Body of pancreas (tissue), 4 donors: ENCODE measurements around the gene C11orf52. TPM values are rescaled to one million over a fixed set of nuclear protein-coding genes. Genes with fewer than 3 reads are reported as not detected.
A peak's percentile ranks its signal among the peaks of the same experiment; 100 is the strongest.

Source experiments
- ATAC-seq: fragments of 150-250 bp; one replicate; pipeline ENCODE4 v1.9.1; 2016
- DNase-seq, 4 donors: peaks; one replicate each; pipeline ENCODE4 v3.0.0-alpha.2; 2019
- H3K27ac ChIP-seq, 4 donors: fragments of 200-600 bp; sonication (generic); 1 replicate in 3 of 4; 2 replicates in 1 of 4; pipeline versions ENCODE4 v1.5.1 to v1.6.1; 2016 to 2019; ENCODE audit warnings: mild to moderate bottlenecking in 1 of 4, mixed read lengths in 1 of 4, moderate library complexity in 1 of 4
- H3K27me3 ChIP-seq, 2 donors: fragments of 200-600 bp; sonication (generic); one replicate each; pipeline ENCODE4 v1.6.0; 2016; ENCODE audit warnings: mild to moderate bottlenecking in 1 of 2
- H3K36me3 ChIP-seq, 2 donors: fragments of 200-600 bp; sonication (generic); replicated peaks in 1 of 2; 2 replicates each; pipeline ENCODE4 v1.5.1; 2016; ENCODE audit warnings: low read depth in 2 of 2; ENCODE audit not compliant: insufficient read depth in 1 of 2
- H3K4me1 ChIP-seq: fragments of 200-600 bp; sonication (generic); one replicate; pipeline ENCODE4 v1.6.0; 2016
- H3K4me3 ChIP-seq, 2 donors: fragments of 200-600 bp; sonication (generic); 1 replicate in 1 of 2; 2 replicates in 1 of 2; pipeline ENCODE4 v1.5.1; 2016 to 2019
- H3K9me3 ChIP-seq, 3 donors: fragments of 200-600 bp; sonication (generic); 1 replicate in 2 of 3; 2 replicates in 1 of 3; pipeline ENCODE4 v1.5.1; 2016
- CTCF ChIP-seq, 7 experiments: fragments of 450-650 bp in 4 of 7; fragments of 200-600 bp in 3 of 7; sonication (generic) in 3 of 7; IDR thresholded peaks; one replicate each; pipeline ENCODE4 v1.5.1; 2016 to 2019; ENCODE audit warnings: antibody characterized with exemption in 7 of 7
- POLR2A ChIP-seq, 3 donors: fragments of 450-650 bp; IDR thresholded peaks; one replicate each; pipeline ENCODE4 v1.6.1; 2016; ENCODE audit warnings: antibody characterized with exemption in 3 of 3, mild to moderate bottlenecking in 2 of 3
- WGBS, 2 donors: methylation state at CpG; one replicate each; pipeline ENCODE4 v1.1.5; 2017; 5-methylcytosine and 5-hydroxymethylcytosine counted together
- intact Hi-C: fragments of 100-400 bp; cut with DNase I; formaldehyde crosslinking; loops from one replicate; pipeline ENCODE4 v1.15.1; 2023
- total RNA-seq, 2 donors: library from RNA; depleted of rRNA; stranded (reverse); fragments of >200 nt; gene quantifications; one replicate each; pipeline ENCODE4 v1.1.0, GENCODE V29; 2016

C11orf52 gene
- total RNA-seq, 2 donors from 2014 or later: 4.6 to 14.8 TPM

GRCh38 chr11:111922803-111923202, 4.1 kb downstream of the C11orf52 start:
- H3K27ac ChIP-seq: peak overlapping the region; percentile 22 to 91 (median 79)
- intact Hi-C loops: no loop called here
- H3K4me1 ChIP-seq: peaks cover 78% of the 10 kb centered on the region
- WGBS, 2 donors: 0 to 2% methylated on average over 2 of the region's 2 CpGs
- DNase-seq (peak in 3 of 4 donors; percentile 64 to 88 (median 75)), ATAC-seq (no peak)
- no peaks in the 10 kb centered on the region for H3K9me3 ChIP-seq
- H3K4me3 ChIP-seq: no peak overlapping the region
- no peaks in the 10 kb centered on the region for H3K27me3 ChIP-seq
- H3K36me3 ChIP-seq: no peaks in the 10 kb centered on the region
- TF ChIP-seq CTCF (IDR thresholded peaks at IDR 0.05): no peak
- no peak for TF ChIP-seq POLR2A (IDR thresholded peaks at IDR 0.05)

- DNase-seq (no peak), ATAC-seq (no peak)
- H3K4me3 ChIP-seq: no peak overlapping the region
- intact Hi-C loops: no loop called here
- peaks cover 72% of the 10 kb centered on the region for H3K4me1 ChIP-seq
- WGBS, 2 donors: 40 to 43% methylated on average over 5 of the region's 5 CpGs
- no peaks in the 10 kb centered on the region for H3K9me3 ChIP-seq
- H3K36me3 ChIP-seq: no peaks in the 10 kb centered on the region
- TF ChIP-seq CTCF (IDR thresholded peaks at IDR 0.05) (no peak), POLR2A (IDR thresholded peaks at IDR 0.05) (no peak)
- peak overlapping the region; percentile 22 to 91 (median 79) for H3K27ac ChIP-seq
- H3K27me3 ChIP-seq: no peaks in the 10 kb centered on the region
Measured at GRCh38 chr11:111923351-111923788, 4.7 kb downstream of the C11orf52 start.

DNA sequence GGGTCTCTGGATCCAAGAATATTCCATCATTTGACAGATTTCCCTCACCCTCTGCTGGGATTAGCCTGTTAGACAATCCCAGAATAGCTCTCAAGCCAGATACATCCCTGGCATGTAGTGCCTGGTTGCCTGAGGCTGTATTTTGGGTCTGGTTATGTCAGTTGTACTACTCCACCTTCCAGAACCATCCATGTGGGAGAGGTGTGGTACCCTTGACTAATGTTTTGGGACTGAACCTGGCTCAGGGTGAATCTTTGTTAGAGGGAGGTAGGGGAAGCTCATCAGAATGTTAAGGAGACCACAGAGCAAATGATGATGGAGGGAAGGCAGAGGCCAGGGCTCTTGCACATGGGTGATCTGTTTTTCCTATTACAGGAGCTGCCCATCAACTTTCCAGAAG, 5.2 kb downstream of the C11orf52 start:
- TF ChIP-seq POLR2A (IDR thresholded peaks at IDR 0.05): no peak
- no peak for TF ChIP-seq CTCF (IDR thresholded peaks at IDR 0.05)
- no peaks in the 10 kb centered on the region for H3K9me3 ChIP-seq
- intact Hi-C loops: no loop called here
- peaks cover 70% of the 10 kb centered on the region for H3K4me1 ChIP-seq
- DNase-seq (no peak), ATAC-seq (no peak)
- peak overlapping the region in 3 of 4 donors; percentile 68 to 91 (median 90) for H3K27ac ChIP-seq
- no peaks in the 10 kb centered on the region for H3K27me3 ChIP-seq
- H3K4me3 ChIP-seq: no peak overlapping the region
- no peaks in the 10 kb centered on the region for H3K36me3 ChIP-seq

DNA sequence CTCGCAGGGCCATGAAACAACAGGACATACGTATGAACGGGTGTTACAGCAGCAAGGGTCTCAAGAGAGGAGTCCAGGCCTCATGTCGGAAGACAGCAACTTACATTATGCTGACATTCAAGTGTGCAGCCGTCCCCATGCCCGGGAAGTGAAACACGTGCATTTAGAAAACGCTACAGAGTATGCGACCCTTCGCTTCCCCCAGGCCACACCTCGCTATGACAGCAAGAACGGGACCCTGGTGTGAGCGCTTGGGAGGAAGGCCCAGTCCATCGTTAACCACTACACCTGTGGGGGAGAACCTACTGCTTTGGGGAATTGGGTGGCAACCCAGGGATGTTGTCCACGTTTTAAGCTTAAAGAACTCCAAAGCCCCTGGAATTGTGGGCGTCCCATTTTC, 7.2 kb downstream of the C11orf52 start:
- no peak for DNase-seq
- Histone ChIP-seq H3K9me3 (no peaks in the 10 kb centered on the region), H3K4me3 (no peak overlapping the region), H3K27ac (peak overlapping the region; percentile 79 to 91 (median 88)), H3K27me3 (no peaks in the 10 kb centered on the region), H3K36me3 (no peaks in the 10 kb centered on the region), H3K4me1 (peaks cover 52% of the 10 kb centered on the region)
- intact Hi-C loops: no loop called here
- WGBS, 2 donors: 86 to 89% methylated on average over 12 to 16 of the region's 16 CpGs
- no peak for TF ChIP-seq POLR2A (IDR thresholded peaks at IDR 0.05)
- TF ChIP-seq CTCF (IDR thresholded peaks at IDR 0.05): no peak
- no peak for ATAC-seq
